Measurements from ENCODE around the gene RBBP4. TPM values are rescaled to one million over a fixed set of nuclear protein-coding genes. Genes with fewer than 3 reads are reported as not detected.
"Not testable (repeated sequence)": the region's sequence is repeated elsewhere in the genome, so short reads cannot be mapped to it uniquely, and the experiment has no call there.

RBBP4 gene
- total RNA-seq, 3 donors from 2014 or later, result 111 to 161 (median 121) TPM

- intact Hi-C loops (cut with DNase I; ENCODE audit: low total_unique reads), result no loop called here
- TF ChIP-seq CTCF (IDR thresholded peaks at IDR 0.05) (no peak), POLR2AphosphoS5 (IDR thresholded peaks at IDR 0.05) (no peak), POLR2A (IDR thresholded peaks at IDR 0.05) (no peak)
- no peaks in the 10 kb centered on the region for H3K36me3 ChIP-seq
- H3K4me1 ChIP-seq, result no peaks in the 10 kb centered on the region
- no peak for DNase-seq (ENCODE audit: low spot score in 2 of 2)
- no peaks in the 10 kb centered on the region for H3K9me3 ChIP-seq
- H3K4me3 ChIP-seq, result no peak overlapping the region
- H3K27ac ChIP-seq, result no peak overlapping the region
- H3K27me3 ChIP-seq, result no peaks in the 10 kb centered on the region
Measured at GRCh38 chr1:32639489-32640075, 11.4 kb upstream of the RBBP4 start.

- H3K4me1 ChIP-seq; H3K9me3 ChIP-seq; H3K27ac ChIP-seq; intact Hi-C loops (cut with DNase I; ENCODE audit: low total_unique reads); DNase-seq (ENCODE audit: low spot score in 2 of 2); H3K27me3 ChIP-seq; H3K4me3 ChIP-seq; H3K36me3 ChIP-seq: not testable (repeated sequence)
Measured at GRCh38 chr1:32642292-32642827, 8.6 kb upstream of the RBBP4 start.

GRCh38 chr1:32644426-32644825 is 6.6 kb upstream of the RBBP4 start:
- intact Hi-C loops (cut with DNase I; ENCODE audit: low total_unique reads), result no loop called here
- DNase-seq (ENCODE audit: low spot score in 2 of 2), result no peak
- H3K4me1 ChIP-seq, result no peaks in the 10 kb centered on the region
- H3K27ac ChIP-seq, result no peak overlapping the region
- no peak overlapping the region for H3K4me3 ChIP-seq
- H3K27me3 ChIP-seq, result no peaks in the 10 kb centered on the region
- no peaks in the 10 kb centered on the region for H3K9me3 ChIP-seq
- TF ChIP-seq CTCF (IDR thresholded peaks at IDR 0.05) (no peak), POLR2AphosphoS5 (IDR thresholded peaks at IDR 0.05) (no peak), POLR2A (IDR thresholded peaks at IDR 0.05) (no peak)
- H3K36me3 ChIP-seq, result no peaks in the 10 kb centered on the region

- TF ChIP-seq POLR2A (IDR thresholded peaks at IDR 0.05) (no peak), POLR2AphosphoS5 (IDR thresholded peaks at IDR 0.05) (no peak), CTCF (IDR thresholded peaks at IDR 0.05) (no peak)
- intact Hi-C loops (cut with DNase I; ENCODE audit: low total_unique reads), result no loop called here
- H3K27ac ChIP-seq, result no peak overlapping the region
Measured at GRCh38 chr1:32647308-32648134, 3.5 kb upstream of the RBBP4 start.

GRCh38 chr1:32650248-32650751 is 708 bp upstream of the RBBP4 start, which contains the start of gene ZBTB8OS:
Gene ZBTB8OS (minus strand): TSS chr1:32650550. CDS start chr1:32650529, 21 bp downstream.
- intact Hi-C loops (cut with DNase I; ENCODE audit: low total_unique reads), result no loop called here
- Histone ChIP-seq H3K36me3 (peaks cover 1% of the 10 kb centered on the region), H3K27me3 (no peaks in the 10 kb centered on the region), H3K27ac (peak within 1 kb of the TSS; percentile 98 to 100), H3K9me3 (no peaks in the 10 kb centered on the region), H3K4me1 (peaks cover 0 to 6% of the 10 kb centered on the region in 2 donors), H3K4me3 (peak within 1 kb of the TSS; percentile 80 to 88 (median 82))
- DNase-seq (ENCODE audit: low spot score in 2 of 2), result peak; percentile 91 to 92
- no peak for TF ChIP-seq POLR2A (IDR thresholded peaks at IDR 0.05)
- TF ChIP-seq POLR2AphosphoS5 (IDR thresholded peaks at IDR 0.05), result peak; percentile 26 to 82 (median 58)
- no peak for TF ChIP-seq CTCF (IDR thresholded peaks at IDR 0.05)

More at GRCh38 chr1:32647308-32648134, 3.5 kb upstream of the RBBP4 start:
- Histone ChIP-seq H3K36me3 (no peaks in the 10 kb centered on the region), H3K4me3 (no peak overlapping the region), H3K9me3 (no peaks in the 10 kb centered on the region), H3K27me3 (no peaks in the 10 kb centered on the region), H3K4me1 (peaks cover 0 to 2% of the 10 kb centered on the region in 2 donors)
- DNase-seq (ENCODE audit: low spot score in 2 of 2), result no peak
